Esophagus squamous epithelium (tissue), 5 donors: ENCODE data around the gene FAM209A. TPM values are rescaled to one million over a fixed set of nuclear protein-coding genes. Genes with fewer than 3 reads are reported as not detected.
"Not testable (repeated sequence)": the region's sequence is repeated elsewhere in the genome, so short reads cannot be mapped to it uniquely, and the experiment has no call there.

Source experiments
- DNase-seq: peaks from one replicate; lab custom pipeline; 2025; lab: John Stamatoyannopoulos, UW
- H3K27ac ChIP-seq, 4 donors: fragments of 200-600 bp; sonication (generic); one replicate each; pipeline ENCODE4 v1.5.1; 2016 to 2019; ENCODE audit warnings: mild to moderate bottlenecking in 1 of 4
- H3K27me3 ChIP-seq, 4 donors: fragments of 200-600 bp; sonication (generic); 1 replicate in 3 of 4; 2 replicates in 1 of 4; pipeline versions ENCODE4 v1.5.1 to v1.6.0; 2017 to 2021; ENCODE audit warnings: antibody characterized with exemption in 1 of 4
- H3K36me3 ChIP-seq, 3 donors: fragments of 200-600 bp; sonication (generic); one replicate each; pipeline ENCODE4 v1.5.1; 2016 to 2019
- H3K4me1 ChIP-seq, 3 donors: fragments of 200-600 bp; sonication (generic); one replicate each; pipeline ENCODE4 v1.5.1; 2017 to 2019
- H3K4me3 ChIP-seq, 4 donors: fragments of 200-600 bp; sonication (generic); 1 replicate in 3 of 4; 2 replicates in 1 of 4; pipeline ENCODE4 v1.5.1; 2016 to 2019; ENCODE audit warnings: mild to moderate bottlenecking in 2 of 4, moderate library complexity in 1 of 4
- H3K9me3 ChIP-seq, 3 donors: fragments of 200-600 bp; sonication (generic); one replicate each; pipeline ENCODE4 v1.5.1; 2016 to 2019
- CTCF ChIP-seq, 6 experiments: fragments of 450-650 bp in 4 of 6; fragments of 200-600 bp in 2 of 6; sonication (generic) in 2 of 6; IDR thresholded peaks; one replicate each; pipeline ENCODE4 v1.5.1; 2016 to 2019; ENCODE audit warnings: antibody characterized with exemption in 6 of 6, mild to moderate bottlenecking in 4 of 6, moderate library complexity in 4 of 6
- POLR2A ChIP-seq, 4 donors: fragments of 450-650 bp; IDR thresholded peaks; one replicate each; pipeline ENCODE4 v1.6.1; 2017; ENCODE audit warnings: antibody characterized with exemption in 4 of 4, mild to moderate bottlenecking in 4 of 4, moderate library complexity in 3 of 4
- WGBS, 2 donors: methylation state at CpG; one replicate each; pipeline ENCODE4 v1.1.5; 2018; 5-methylcytosine and 5-hydroxymethylcytosine counted together
- intact Hi-C: fragments of 100-400 bp; cut with DNase I; formaldehyde crosslinking; loops from one replicate; pipeline ENCODE4 v1.15.0; 2022
- total RNA-seq, 4 donors: library from RNA; depleted of rRNA; stranded (reverse); fragments of >200 nt; gene quantifications; one replicate each; pipeline ENCODE4 v1.1.0, GENCODE V29; 2016
- donor health status: DM: yes; HTN: yes; CAD: no.

Gene FAM209A
- not detected for total RNA-seq

GRCh38 chr20:56524444-56524843 is at the start of gene FAM209A:
Gene FAM209A (plus strand): TSS chr20:56524744. CDS start chr20:56524809, 65 bp downstream.
- Histone ChIP-seq H3K36me3 (peaks cover 6 to 22% (median 7%) of the 10 kb centered on the region in 3 donors), H3K9me3 (peaks cover 0 to 18% (median 16%) of the 10 kb centered on the region in 3 donors)
- DNase-seq, H3K27me3 ChIP-seq, intact Hi-C loops, H3K4me1 ChIP-seq, H3K4me3 ChIP-seq, H3K27ac ChIP-seq: not testable (repeated sequence)
- WGBS, 2 donors = 70 to 80% methylated on average over 2 to 3 of the region's 7 CpGs

- H3K36me3 ChIP-seq = peaks cover 8 to 100% (median 31%) of the 10 kb centered on the region in 3 donors
- no peak overlapping the region for H3K4me3 ChIP-seq
- 78 to 81% methylated on average over 4 to 7 of the region's 7 CpGs for WGBS, 2 donors
- no peaks in the 10 kb centered on the region for H3K9me3 ChIP-seq
- no peaks in the 10 kb centered on the region for H3K27me3 ChIP-seq
- no peak overlapping the region for H3K27ac ChIP-seq
- intact Hi-C loops = no loop called here
- no peak for TF ChIP-seq CTCF (IDR thresholded peaks at IDR 0.05)
- no peak for TF ChIP-seq POLR2A (IDR thresholded peaks at IDR 0.05)
- H3K4me1 ChIP-seq = no peaks in the 10 kb centered on the region
- no peak for DNase-seq
These were observed 40.6 kb upstream of the FAM209A start for GRCh38 chr20:56483970-56484369.

GRCh38 chr20:56487216-56487615 is 37.3 kb upstream of the FAM209A start:
- no peak for DNase-seq
- H3K4me3 ChIP-seq = no peak overlapping the region
- no peaks in the 10 kb centered on the region for H3K4me1 ChIP-seq
- H3K36me3 ChIP-seq = peaks cover 8 to 100% (median 22%) of the 10 kb centered on the region in 3 donors
- TF ChIP-seq POLR2A (IDR thresholded peaks at IDR 0.05) = no peak
- TF ChIP-seq CTCF (IDR thresholded peaks at IDR 0.05) = no peak
- WGBS, 2 donors = 85 to 91% methylated on average over 11 of the region's 11 CpGs
- intact Hi-C loops = no loop called here
- H3K9me3 ChIP-seq = no peaks in the 10 kb centered on the region
- no peaks in the 10 kb centered on the region for H3K27me3 ChIP-seq
- no peak overlapping the region for H3K27ac ChIP-seq

GRCh38 chr20:56488566-56488965 is 36.0 kb upstream of the FAM209A start:
- peaks cover 8 to 99% (median 22%) of the 10 kb centered on the region in 3 donors for H3K36me3 ChIP-seq
- no peak for DNase-seq
- WGBS, 2 donors = 92 to 96% methylated on average over 5 of the region's 5 CpGs

GRCh38 chr20:56501116-56501515 is 23.4 kb upstream of the FAM209A start:
- intact Hi-C loops = no loop called here
- TF ChIP-seq CTCF (IDR thresholded peaks at IDR 0.05) = no peak
- TF ChIP-seq POLR2A (IDR thresholded peaks at IDR 0.05) = no peak
- H3K9me3 ChIP-seq = no peaks in the 10 kb centered on the region
- 97 to 100% methylated on average over 1 of the region's 1 CpG for WGBS, 2 donors
- no peaks in the 10 kb centered on the region for H3K4me1 ChIP-seq
- no peak overlapping the region for H3K4me3 ChIP-seq
- peaks cover 6 to 64% (median 7%) of the 10 kb centered on the region in 3 donors for H3K36me3 ChIP-seq
- DNase-seq = no peak
- H3K27ac ChIP-seq = no peak overlapping the region
- H3K27me3 ChIP-seq = no peaks in the 10 kb centered on the region

More at GRCh38 chr20:56488566-56488965, 36.0 kb upstream of the FAM209A start:
- no peaks in the 10 kb centered on the region for H3K4me1 ChIP-seq
- no peak overlapping the region for H3K4me3 ChIP-seq
- TF ChIP-seq POLR2A (IDR thresholded peaks at IDR 0.05) = no peak
- TF ChIP-seq CTCF (IDR thresholded peaks at IDR 0.05) = no peak
- no peak overlapping the region for H3K27ac ChIP-seq
- H3K9me3 ChIP-seq = no peaks in the 10 kb centered on the region
- intact Hi-C loops = no loop called here
- H3K27me3 ChIP-seq = no peaks in the 10 kb centered on the region

GRCh38 chr20:56503916-56504315 is 20.6 kb upstream of the FAM209A start:
- DNase-seq = no peak
- 85 to 93% methylated on average over 4 to 8 of the region's 8 CpGs for WGBS, 2 donors

More at GRCh38 chr20:56503916-56504315, 20.6 kb upstream of the FAM209A start:
- Histone ChIP-seq H3K4me3 (no peak overlapping the region), H3K27ac (no peak overlapping the region), H3K36me3 (peaks cover 0 to 42% (median 0%) of the 10 kb centered on the region in 3 donors), H3K9me3 (no peaks in the 10 kb centered on the region), H3K4me1 (no peaks in the 10 kb centered on the region), H3K27me3 (no peaks in the 10 kb centered on the region)
- intact Hi-C loops = no loop called here
- TF ChIP-seq CTCF (IDR thresholded peaks at IDR 0.05) = no peak
- no peak for TF ChIP-seq POLR2A (IDR thresholded peaks at IDR 0.05)
